Forelimb muscle (tissue), 1 donor: ENCODE measurements around the gene MSANTD2. TPM values are rescaled to one million over a fixed set of nuclear protein-coding genes. Genes with fewer than 3 reads are reported as not detected.
A peak's percentile ranks its signal among the peaks of the same experiment; 100 is the strongest.
"Not testable (repeated sequence)": the region's sequence is repeated elsewhere in the genome, so short reads cannot be mapped to it uniquely, and the experiment has no call there.

ENCODE experiments used
- DNase-seq: peaks from one replicate; pipeline ENCODE4 v3.0.0-alpha.2; 2013; ENCODE audit warnings: low read depth
- polyA plus RNA-seq: library from polyadenylated mRNA; unstranded; fragments of 120-200 nt; gene quantifications from one replicate; pipeline ENCODE4 v1.2.1, GENCODE V29; 2013; ENCODE audit not compliant: insufficient read length

MSANTD2 gene
- polyA plus RNA-seq, 1 donor, result 15.3 TPM

DNA sequence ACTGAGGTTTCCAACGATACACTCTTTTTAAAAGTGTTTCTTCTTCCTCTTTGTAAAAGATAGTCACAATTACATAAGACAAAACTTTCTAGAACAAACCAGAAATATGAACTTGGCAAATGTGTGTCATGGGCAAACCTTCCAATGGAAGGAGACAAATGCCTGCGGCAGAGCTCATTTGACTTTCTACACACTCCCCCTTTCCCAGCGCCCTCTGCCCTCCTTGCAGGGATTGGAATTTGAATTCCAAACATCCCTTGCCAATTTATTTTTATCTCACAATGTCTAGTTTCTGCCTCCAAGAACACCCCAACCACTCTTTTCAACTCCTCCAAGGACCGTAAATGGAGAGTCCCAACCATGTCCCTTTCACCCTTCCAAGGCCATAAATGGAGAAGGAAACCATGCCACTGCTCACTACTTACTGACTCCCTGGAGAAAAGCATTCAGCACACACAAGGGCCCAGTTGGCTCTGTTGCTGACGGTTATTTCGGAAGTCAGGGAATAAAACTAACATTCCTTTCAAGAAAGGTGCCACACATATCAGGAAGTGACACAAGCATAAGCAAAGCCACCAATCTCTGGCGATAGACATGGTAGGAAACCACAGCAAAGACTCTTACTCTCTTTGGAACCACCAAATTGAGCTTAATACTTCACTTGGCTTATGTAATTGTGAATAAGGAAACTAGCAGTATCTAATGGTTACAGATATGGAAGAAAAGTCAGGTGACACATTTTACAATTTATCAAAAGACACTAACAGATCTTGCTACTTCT lies 23.2 kb downstream of the MSANTD2 start:
- no peak for DNase-seq

DNA sequence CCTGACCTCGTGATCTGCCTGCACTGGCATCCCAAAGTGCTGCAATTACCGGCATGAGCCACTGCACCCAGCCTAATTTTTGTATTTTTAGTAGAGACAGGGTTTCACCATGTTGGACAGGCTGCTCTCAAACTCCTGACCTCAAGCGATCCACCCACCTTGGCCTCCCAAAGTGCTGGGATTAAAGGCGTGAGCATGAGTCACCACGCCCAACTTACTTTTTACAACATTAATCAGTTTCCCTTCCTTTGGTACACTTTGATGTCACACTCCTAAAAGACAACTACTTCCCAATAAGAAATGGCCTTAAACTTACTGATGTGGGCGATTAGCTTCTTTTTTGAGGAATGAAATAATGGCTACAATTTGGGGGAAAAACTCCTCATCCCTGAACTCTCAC lies 29.2 kb downstream of the MSANTD2 start:
- not testable (repeated sequence) for DNase-seq

DNA sequence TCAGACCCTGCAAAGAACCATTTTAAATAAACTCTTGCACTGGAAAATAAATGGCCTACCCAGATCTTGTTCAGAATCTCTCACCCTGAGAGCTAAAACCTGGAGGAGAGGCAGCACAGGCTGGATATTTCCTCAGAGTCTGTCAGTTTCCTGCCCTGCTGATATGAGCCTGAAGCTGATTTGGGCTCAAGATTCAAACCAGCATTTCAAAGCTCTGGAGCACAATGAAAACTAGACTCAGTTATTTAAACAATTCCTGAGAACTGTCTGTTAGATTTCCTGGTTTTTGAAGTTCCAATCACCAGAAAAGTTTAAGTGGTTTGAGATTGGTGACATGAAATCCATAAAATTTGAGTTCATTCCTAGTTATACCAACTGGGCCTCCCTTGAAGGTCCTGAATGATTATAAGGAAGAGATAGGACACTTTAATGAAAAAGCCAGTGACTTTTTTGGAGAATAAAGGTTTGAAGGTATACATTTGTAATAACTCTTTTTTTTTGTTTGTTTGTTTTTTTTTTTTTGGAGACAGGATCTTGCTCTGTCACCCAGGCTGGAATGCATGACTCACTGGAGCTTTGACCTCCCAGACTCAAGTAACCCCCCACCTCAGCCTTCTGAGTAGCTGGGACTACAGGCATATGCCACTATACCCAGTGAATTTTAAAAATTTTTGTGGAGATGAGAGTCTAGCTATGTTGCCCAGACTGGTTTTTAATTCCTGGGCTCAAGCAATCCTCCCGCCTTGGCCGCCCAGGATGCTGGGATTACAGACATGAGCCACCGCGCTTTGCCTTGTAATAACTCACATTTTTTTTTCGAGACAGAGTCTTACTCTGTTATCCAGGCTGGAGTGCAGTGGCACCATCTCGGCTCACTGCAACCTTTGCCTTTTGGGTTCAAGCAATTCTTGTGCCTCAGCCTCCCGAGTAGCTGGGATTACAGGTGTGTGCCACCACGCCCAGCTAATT lies 30.1 kb downstream of the MSANTD2 start:
- no peak for DNase-seq

DNA sequence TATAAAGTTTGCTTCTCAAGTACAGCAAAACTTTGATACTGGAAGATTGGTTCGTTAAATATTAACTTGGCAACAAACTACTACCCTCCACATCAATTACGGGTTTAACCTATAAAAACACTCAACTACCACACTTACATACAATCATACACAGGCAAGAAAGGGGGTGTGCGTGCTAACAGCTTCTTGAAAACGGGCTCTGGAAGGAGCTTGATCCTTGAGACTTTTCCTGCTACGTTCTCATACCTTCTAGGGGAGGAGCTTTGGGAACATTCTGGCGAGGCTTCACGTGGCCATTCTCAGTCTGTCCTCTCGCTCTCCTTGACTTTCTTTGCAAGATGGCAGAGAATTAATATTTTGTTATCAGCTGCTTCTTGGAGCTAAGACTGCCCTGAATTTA lies 31.3 kb downstream of the MSANTD2 start:
- no peak for DNase-seq

DNA sequence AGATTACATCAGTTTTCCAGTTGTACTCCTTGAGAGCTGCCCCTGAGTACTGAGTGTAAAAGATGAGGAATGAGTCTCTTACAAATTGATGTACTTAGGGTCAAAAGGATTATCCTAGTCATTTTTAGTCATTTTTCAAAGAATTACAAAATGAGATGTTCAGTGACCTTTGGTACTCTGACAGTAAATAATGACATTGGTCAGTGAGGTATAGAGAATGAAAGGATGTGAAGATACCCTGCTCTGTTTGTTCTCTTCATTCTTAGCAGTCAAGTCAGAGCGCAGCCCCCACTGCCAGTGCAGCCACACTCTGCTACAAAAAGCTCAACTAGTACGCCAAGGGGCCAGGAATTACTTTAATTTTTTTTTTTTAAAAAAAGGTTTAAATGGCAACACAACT lies 34.0 kb downstream of the MSANTD2 start:
- DNase-seq, result no peak

DNA sequence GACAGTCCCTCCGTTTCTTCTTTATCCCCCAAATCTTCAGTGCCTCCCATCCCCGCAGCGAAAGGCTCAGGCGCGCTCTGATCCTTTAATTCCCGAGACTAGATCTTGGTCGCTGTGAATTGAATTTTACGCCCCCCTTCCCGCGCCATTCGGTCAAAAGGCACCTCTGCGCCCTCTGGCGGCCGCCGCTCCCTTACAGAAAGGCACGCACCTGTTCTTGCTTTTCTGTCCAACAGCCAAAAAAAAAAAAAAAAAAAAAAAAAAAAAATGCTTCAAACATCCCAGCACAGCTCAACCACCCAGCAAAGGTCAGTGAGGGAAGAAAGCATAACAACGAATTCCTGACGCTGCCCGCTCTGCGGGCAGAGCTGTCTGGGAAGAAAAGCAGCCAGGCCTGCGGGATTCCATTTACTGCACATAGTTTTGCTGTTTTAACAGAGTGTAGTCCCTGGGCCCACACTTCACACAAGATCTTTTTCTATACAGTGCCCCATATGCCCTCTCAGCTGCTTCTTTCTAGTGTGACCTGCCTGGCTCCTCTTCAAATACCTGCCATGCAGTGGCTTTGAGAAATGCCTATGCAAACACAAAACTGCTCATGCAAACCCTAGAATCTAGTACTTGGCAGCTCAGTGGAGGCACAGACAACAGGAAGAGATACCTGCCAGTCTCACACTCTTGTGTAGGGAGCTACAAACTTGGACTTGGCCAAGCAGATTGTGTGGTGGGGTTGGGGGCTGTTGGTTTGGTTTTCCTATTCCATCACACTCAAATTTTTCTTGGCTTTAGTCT lies 36.9 kb downstream of the MSANTD2 start:
- DNase-seq, result peak; percentile 40

DNA sequence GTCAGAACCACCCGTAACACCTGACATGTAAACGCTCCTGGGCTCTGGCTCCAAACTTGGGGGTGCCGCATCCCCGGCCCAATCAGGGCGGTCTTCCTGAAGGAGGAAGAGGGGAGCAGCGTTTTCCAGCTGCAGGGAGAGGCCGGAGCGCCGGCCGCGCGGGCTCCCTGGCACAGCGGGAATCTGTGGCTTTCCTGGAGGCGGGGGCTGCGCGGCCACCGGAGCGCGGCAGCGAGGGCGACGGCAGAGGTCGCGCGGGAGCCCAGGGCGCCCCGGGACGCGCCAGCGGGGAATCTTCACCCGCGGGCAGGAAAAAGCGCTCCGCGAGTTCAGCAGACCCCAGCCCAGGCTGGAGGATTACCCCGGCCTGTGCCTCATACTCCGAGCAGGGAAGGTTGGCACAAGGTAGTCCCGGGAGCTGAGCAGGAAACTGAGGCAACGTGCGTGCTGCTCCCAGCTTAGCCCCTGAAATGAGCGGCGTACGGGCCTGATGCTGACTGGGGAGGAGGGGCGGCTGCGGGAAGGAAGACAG lies 37.5 kb downstream of the MSANTD2 start:
- DNase-seq, result no peak

DNA sequence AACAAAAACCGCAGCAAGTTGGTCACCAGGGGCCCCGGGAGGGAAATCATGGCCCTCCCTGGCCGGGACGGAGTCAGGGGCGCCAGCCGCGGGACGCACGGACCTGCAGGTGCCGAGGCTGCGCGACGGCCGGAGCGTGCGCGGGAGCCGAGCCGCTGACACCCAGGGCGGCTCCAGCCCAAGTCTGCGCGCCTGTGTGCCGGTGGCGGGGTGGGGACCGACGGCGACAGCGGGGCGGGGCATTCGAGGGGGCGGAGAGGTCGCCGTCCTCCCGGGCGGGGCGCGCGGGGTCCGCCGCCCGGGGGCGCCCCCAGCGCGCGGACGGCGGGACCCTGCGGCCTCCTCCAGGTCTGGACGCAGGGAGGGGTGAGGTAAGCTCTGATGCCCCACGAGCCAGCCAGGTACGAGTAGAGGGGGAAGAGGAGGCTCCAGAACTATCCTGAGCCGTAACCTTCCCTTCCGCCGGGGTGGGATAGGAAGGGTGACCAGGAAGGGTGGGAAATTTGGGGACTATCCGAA lies 38.0 kb downstream of the MSANTD2 start, which contains the start of gene ESAM:
Gene ESAM (minus strand): TSS at position 186 of the 519 bp plus-strand sequence. CDS start 136 bp downstream, at position 50.
- DNase-seq, result no peak

DNA sequence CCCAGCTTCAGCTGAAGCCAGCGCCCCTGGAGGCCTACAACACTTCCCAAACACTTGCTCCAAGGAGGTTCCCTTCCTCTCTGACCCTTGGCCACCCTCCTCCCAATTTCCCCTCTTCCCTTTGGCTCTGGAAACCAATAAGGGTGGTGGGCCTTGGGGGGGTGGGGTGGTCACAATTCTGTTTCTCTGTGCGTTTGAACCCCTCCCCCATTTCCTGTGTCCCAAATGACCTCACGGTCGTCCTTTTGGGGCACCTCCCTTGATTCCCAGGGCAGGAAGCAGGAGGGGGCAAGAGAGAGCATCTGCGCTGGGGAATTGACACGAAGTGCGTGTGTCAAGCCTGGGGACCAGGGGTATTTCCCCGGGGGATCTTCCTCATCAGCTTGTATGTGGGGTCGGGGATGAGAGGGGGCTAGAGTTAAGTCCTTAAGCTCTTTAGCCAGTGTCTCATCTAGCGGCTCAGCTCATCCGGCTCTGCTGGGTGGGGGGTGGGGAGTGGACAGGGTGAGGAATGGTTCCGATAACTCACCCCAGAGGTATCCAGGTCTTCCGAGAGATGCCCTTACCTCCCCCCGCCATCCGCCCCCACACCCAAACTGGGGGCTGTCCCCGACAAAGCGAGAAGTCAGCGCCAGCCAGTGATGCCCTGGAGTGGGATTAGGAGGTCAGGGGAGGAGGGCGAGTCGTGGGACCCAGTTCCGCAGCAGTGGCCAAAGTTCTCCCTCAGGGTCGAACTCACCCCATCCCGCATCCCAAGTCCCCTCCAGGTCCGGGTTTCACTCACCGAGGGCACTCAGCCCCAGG lies 38.7 kb downstream of the MSANTD2 start:
- DNase-seq, result no peak

DNA sequence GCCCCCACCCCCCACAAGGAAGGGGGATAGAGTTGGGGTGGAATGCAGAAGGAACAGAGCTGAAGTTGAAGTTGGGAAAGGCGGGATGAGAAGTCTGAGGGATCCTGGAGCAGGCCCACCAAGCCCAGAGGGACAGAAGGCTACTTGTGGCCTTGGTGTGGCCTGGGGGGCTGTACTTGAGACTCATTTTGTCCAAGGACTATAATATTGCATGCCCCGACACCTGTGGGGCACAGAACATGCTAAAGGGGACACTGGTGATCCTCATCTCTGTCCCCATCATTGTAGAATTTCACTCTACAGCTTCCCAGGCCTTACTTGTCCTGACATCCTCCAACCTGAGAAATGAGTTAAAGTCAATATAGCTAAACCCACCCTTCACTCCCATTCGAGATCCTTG lies 39.4 kb downstream of the MSANTD2 start:
- DNase-seq, result no peak

DNA sequence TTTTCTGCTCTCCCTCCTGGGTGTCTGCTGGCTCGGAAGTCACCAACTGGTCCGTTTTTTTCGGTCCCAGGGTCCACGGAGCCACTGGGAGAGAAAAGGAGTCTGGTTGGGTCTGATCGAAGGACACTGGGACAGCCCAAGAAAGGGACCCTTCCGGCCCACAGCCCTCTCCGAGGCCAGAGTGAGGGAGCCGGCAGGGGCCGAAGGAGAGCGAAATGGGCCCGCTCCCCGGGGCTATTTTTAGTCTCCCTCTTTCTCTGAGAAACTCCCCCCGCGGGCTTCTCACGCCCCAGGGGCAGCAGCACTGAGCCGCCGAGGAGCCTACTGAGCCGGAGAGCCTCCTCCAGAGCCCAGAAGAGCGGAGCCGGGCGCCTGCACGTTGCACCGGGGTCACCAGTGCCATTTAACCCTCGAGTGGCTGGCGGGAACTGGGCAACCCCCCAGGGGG lies 40.0 kb downstream of the MSANTD2 start:
- no peak for DNase-seq

DNA sequence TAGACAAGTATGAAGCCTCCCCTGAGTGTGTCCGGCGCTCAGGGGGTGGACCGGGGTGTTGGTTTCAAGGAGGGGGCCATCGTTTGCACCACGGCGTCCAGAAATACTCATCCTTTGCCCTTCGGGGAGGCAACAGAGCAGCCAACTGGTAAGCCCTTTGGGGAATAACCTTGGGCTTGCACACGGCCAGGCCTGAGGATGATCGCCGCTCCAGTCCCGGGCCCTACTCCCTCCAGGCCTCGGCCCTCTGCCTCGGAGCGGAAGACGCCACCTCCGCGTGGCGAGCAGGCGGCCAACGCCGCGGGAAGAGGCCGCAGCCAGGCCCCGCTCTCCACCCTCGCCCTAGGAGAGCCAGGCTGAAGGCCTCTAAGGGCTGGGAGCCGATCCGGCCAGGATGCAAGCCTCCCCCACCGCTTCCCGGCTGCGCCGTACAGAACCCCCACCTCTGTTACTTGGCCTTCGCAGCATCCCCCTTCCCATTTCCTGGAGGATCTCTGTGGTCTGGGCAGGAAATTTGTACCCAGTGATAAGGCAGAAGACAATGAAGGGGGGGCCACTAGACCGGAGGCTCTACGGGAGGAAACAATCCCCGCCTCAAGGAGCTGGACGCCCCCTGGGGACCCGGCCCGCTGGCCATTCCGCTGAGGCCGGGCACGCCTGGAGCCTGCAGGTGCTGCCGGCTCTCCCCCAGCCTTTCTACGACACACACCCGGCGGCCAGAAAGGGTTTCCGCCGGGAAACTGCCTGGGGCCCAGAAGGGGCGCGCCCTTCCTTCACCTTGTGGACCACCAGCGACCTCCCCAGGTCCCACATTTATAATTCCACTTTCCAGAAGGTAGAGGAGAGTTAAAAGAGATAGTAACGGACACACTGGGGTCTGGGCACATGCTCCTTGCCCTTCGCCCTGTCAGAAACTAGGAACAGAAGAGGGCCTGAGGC lies 40.7 kb downstream of the MSANTD2 start:
- DNase-seq, result no peak

DNA sequence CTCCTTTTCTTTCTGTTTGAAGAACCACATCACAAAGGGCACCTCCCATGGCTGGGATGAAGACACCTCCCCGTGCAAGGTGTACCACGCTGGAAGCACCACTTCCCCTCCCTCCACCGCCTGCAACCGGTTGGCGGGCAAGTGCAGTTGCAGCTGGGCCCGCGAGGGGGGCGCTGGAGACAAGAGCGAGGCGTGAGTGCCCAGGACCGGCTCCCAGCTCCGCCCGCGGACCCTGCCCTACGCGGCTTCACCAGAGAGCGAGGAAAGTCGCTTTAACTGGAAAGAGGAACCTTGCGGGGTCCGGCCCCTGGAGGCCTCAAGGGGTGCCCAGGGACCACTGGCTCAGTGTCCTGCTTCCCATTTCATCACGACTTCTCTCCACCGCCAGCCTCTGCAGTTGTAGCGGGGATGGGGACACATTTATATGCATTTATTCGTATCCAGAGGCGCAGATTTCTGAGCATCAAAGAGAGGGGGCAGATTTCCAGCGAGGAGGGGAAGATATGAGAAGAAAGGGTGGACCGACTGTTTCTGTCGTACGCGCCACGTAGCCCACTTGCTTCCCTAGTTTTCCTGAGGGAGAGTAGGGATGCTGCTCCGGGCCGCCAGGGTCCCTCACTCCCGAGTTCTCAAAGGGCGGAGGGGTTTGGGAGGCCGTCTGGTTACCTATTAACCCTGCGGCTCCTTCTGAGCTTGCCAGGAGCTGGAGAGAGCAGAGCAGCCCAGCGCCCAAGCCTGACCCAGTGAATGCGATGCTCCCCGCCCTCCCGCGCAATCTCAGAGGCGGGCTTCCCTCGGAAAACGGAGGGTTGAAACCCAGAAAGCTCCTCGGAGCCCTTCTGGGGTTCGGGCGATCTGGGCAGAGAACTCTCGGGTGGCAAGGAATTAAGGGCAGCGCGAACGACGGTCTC lies 41.6 kb downstream of the MSANTD2 start:
- DNase-seq, result no peak

DNA sequence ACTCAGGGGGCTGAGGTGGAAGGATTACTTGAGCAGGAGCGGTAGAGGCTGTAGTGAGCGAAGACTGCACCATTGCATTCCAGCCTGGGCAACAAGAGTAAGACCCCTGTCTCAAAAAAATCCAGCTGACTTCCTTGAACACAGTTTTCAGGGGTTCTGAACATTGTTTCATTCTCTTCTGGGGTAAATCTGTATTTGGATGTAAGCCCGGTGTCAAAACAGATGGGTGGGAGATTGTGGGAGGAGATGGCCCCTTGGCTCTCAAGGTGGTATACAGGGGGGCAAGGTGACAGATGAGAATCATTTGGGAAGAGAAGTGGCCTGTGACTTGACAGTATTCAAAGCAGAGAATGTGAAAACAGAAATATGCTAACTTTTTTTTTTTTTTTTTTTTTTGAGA lies 42.9 kb downstream of the MSANTD2 start:
- DNase-seq, result no peak

DNA sequence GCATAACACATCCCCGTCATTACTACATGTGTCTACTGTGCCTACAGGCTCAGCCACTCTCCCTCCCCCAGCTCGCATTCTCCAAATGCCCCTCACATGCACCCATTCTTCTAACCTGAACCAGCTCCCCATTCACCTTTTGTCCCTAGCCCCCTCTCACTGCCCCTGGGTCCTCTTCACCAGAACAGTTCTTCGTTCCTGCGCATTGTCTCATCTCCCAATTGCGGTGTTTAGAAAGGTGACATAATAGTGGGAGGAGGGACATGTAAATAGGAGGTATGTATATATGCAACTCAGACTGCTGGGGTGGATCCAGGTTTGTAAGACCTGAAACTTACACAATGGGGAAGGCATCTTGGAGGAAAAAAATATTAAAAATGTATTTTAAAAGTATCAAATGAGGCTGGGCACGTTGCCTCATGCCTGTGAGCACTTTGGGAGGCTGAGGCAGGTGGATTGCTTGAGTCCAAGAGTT lies 43.4 kb downstream of the MSANTD2 start:
- DNase-seq, result no peak

DNA sequence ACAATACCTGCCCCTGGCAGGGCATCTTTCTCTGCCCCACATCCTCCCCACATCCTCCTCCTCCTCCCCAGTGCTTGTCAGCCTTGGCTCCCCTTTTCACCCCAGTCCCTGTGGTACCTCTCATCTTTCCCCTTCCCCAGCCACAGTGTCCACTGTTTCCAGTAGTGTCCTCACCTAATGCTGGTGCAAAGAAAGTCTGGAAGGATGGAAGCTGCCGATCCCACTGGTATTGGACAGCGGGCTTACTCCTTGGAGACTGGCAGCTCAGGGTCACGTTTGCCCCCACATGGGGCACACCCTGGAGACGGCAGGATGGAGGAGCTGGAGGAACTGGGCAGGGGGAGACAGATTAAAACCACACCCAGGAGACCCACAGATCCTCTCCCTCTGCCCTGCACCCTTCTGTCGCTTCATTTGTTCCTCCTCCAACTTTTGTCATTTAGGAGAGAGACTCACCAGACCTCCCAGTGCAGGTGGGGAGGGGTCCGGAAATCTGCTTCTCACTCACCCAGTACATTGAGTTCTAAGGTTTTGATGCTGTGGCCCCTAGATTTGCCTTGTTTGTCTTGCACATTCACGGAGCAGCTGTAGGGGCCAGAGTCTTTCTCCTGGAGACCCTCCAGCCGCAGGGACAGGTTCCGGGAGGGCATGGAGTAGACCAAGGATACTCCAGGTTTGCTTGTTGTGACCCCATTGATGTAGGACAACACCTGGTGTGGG lies 44.0 kb downstream of the MSANTD2 start:
- no peak for DNase-seq

DNA sequence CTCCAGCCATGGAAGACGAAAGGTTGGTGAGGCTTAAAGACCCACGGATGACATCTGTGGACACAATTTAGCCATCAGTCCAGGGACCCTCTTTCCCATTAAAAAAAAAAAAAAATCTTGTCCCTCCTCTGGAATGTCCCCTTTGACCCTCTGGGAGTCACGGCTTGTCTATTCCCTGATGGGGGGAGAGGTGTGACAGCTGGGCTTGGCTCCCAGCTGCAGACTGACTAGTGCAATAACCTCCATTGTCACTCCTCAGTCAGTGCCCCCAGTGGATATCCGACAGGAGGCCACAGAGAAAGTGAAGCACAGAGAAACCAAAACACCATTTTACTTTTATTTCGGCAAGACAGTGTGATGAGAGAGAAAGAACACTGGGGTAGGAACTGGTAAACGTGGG lies 45.5 kb downstream of the MSANTD2 start:
- DNase-seq, result no peak
